ENCODE measurements around the gene ZNF578.
A peak's percentile ranks its signal among the peaks of the same experiment; 100 is the strongest.
"Not testable (repeated sequence)": the region's sequence is repeated elsewhere in the genome, so short reads cannot be mapped to it uniquely, and the experiment has no call there.

Gene ZNF578

DNA sequence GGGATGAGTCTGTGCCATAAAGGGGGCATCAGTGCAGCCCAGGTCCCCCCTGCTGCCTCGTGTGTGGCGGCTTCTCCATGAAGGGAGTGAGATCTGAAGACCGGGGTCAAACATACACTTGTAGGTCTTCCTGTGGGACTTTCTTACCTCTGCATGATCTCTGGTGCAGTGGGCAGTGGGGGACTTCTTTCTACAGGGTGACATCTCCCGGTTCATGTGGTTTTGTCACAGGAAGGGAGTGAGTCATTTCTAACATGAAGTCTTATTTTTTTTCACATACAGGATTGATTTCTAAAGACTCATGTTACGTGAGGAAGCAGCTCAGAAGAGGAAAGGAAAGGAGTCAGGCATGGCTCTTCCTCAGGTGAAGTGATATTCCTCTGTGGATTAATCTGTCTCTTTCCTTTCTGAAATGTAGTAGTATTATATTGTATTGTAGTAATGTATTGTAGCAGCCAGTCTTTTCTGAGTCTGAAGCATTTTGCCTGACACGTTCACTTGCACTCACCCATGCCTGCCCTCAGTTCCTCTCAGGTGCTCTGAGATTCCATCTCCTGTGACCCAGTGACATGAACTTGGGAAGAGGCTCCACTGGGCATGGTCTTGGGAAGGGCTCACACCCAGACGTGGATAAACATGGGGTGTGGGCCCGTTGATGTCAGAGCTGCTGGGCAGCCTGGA is 89.8 kb downstream of the ZNF578 start:
- Histone ChIP-seq H3K9me3 (ENCODE audit: insufficient read depth, low read length) (no peaks in the 10 kb centered on the region), H3K36me3 (ENCODE audit: insufficient read depth, insufficient read length, low read length) (peaks cover 36% of the 10 kb centered on the region), H3K27me3 (ENCODE audit: insufficient read depth, insufficient read length) (no peaks in the 10 kb centered on the region), H3K4me3 (ENCODE audit: insufficient read length, low read depth) (no peak overlapping the region), H3K9ac (ENCODE audit: insufficient read length, low read depth) (no peak overlapping the region), H3K4me1 (ENCODE audit: insufficient read depth, insufficient read length) (no peaks in the 10 kb centered on the region)
- no peak for DNase-seq (ENCODE audit: low read depth, low spot score)
- TF ChIP-seq YY1 (IDR thresholded peaks at IDR 0.05; ENCODE audit: insufficient read depth, insufficient read length), result no peak
- no peak for TF ChIP-seq SUZ12 (IDR thresholded peaks at IDR 0.05; ENCODE audit: extremely low read depth, insufficient read depth, insufficient read length)
- TF ChIP-seq ZNF274 (IDR thresholded peaks at IDR 0.05; ENCODE audit: low read depth, low read length), result no peak

GRCh38 chr19:52554216-52554971 is 101.0 kb downstream of the ZNF578 start:
- H3K4me1 ChIP-seq (ENCODE audit: insufficient read depth, insufficient read length), result no peaks in the 10 kb centered on the region
- no peak overlapping the region for H3K9ac ChIP-seq (ENCODE audit: insufficient read length, low read depth)
- no peak overlapping the region for H3K4me3 ChIP-seq (ENCODE audit: insufficient read length, low read depth)
- DNase-seq (ENCODE audit: low read depth, low spot score), result no peak
- TF ChIP-seq YY1 (IDR thresholded peaks at IDR 0.05; ENCODE audit: insufficient read depth, insufficient read length), result no peak
- TF ChIP-seq ZNF274 (IDR thresholded peaks at IDR 0.05; ENCODE audit: low read depth, low read length), result peak; percentile 82
- TF ChIP-seq SUZ12 (IDR thresholded peaks at IDR 0.05; ENCODE audit: extremely low read depth, insufficient read depth, insufficient read length), result no peak
- H3K27me3 ChIP-seq (ENCODE audit: insufficient read depth, insufficient read length), result no peaks in the 10 kb centered on the region
- peaks cover 69% of the 10 kb centered on the region for H3K9me3 ChIP-seq (ENCODE audit: insufficient read depth, low read length)
- peaks cover 67% of the 10 kb centered on the region for H3K36me3 ChIP-seq (ENCODE audit: insufficient read depth, insufficient read length, low read length)

- Histone ChIP-seq H3K4me1 (ENCODE audit: insufficient read depth, insufficient read length) (peaks cover 2% of the 10 kb centered on the region), H3K27me3 (ENCODE audit: insufficient read depth, insufficient read length) (no peaks in the 10 kb centered on the region), H3K4me3 (ENCODE audit: insufficient read length, low read depth) (no peak overlapping the region), H3K9me3 (ENCODE audit: insufficient read depth, low read length) (peaks cover 60% of the 10 kb centered on the region), H3K9ac (ENCODE audit: insufficient read length, low read depth) (no peak overlapping the region), H3K36me3 (ENCODE audit: insufficient read depth, insufficient read length, low read length) (peaks cover 64% of the 10 kb centered on the region)
- no peak for DNase-seq (ENCODE audit: low read depth, low spot score)
- TF ChIP-seq ZNF274 (IDR thresholded peaks at IDR 0.05; ENCODE audit: low read depth, low read length) (no peak), SUZ12 (IDR thresholded peaks at IDR 0.05; ENCODE audit: extremely low read depth, insufficient read depth, insufficient read length) (no peak), YY1 (IDR thresholded peaks at IDR 0.05; ENCODE audit: insufficient read depth, insufficient read length) (no peak)
Observed at GRCh38 chr19:52557231-52557995, 104.1 kb downstream of the ZNF578 start.

GRCh38 chr19:52558732-52559445 is 105.5 kb downstream of the ZNF578 start:
- peak; percentile 66 for DNase-seq (ENCODE audit: low read depth, low spot score)
- H3K9ac ChIP-seq (ENCODE audit: insufficient read length, low read depth); H3K4me3 ChIP-seq (ENCODE audit: insufficient read length, low read depth); H3K4me1 ChIP-seq (ENCODE audit: insufficient read depth, insufficient read length); H3K27me3 ChIP-seq (ENCODE audit: insufficient read depth, insufficient read length): not testable (repeated sequence)
- peaks cover 46% of the 10 kb centered on the region for H3K9me3 ChIP-seq (ENCODE audit: insufficient read depth, low read length)
- H3K36me3 ChIP-seq (ENCODE audit: insufficient read depth, insufficient read length, low read length), result peaks cover 62% of the 10 kb centered on the region

- DNase-seq (ENCODE audit: low read depth, low spot score); H3K4me1 ChIP-seq (ENCODE audit: insufficient read depth, insufficient read length); H3K9ac ChIP-seq (ENCODE audit: insufficient read length, low read depth); H3K4me3 ChIP-seq (ENCODE audit: insufficient read length, low read depth); H3K27me3 ChIP-seq (ENCODE audit: insufficient read depth, insufficient read length): not testable (repeated sequence)
- Histone ChIP-seq H3K36me3 (ENCODE audit: insufficient read depth, insufficient read length, low read length) (peaks cover 38% of the 10 kb centered on the region), H3K9me3 (ENCODE audit: insufficient read depth, low read length) (peaks cover 18% of the 10 kb centered on the region)
Observed at GRCh38 chr19:52561611-52562010, 108.3 kb downstream of the ZNF578 start.

All from NT2/D1 (cell line).